ENCODE data around the gene ZNF75A. TPM values are rescaled to one million over a fixed set of nuclear protein-coding genes. Genes with fewer than 3 reads are reported as not detected.

Gene ZNF75A
- total RNA-seq, 5 donors from 2014 or later (not counting 1 experiment from before 2014, with no cell fraction given): 46.0 to 68.7 (median 60.3) TPM

GRCh38 chr16:3274947-3275346 is 30.4 kb upstream of the ZNF75A start:
- H3K36me3 ChIP-seq (ENCODE audit: control insufficient read depth in 2 of 2, extremely low read depth in 1 of 2, insufficient read depth in 1 of 2, low read length in 1 of 2): no peaks in the 10 kb centered on the region
- Mint-ChIP-seq H3K4me1 (peaks cover 0 to 1% (median 0%) of the 10 kb centered on the region in 3 donors), H3K27ac (no peak overlapping the region), H3K27me3 (no peaks in the 10 kb centered on the region), H3K4me3 (no peak overlapping the region), H3K9me3 (peaks cover 0 to 11% (median 6%) of the 10 kb centered on the region in 3 donors), H3K36me3 (no peaks in the 10 kb centered on the region)
- H3K27me3 ChIP-seq (replicated peaks in 1 of 2; ENCODE audit: control insufficient read depth in 2 of 2, extremely low read depth in 1 of 2, insufficient read depth in 2 of 2, low read length in 1 of 2): peaks cover 0 to 7% of the 10 kb centered on the region in 2 experiments
- H3K4me3 ChIP-seq (ENCODE audit: control insufficient read depth in 1 of 2, extremely low read depth in 1 of 2, low read length in 1 of 2): no peak overlapping the region
- H3K27ac ChIP-seq (ENCODE audit: low read length): no peak overlapping the region
- ChIA-PET CTCF (no interaction called here), POLR2A (no interaction called here)
- H3K4me1 ChIP-seq (ENCODE audit: control insufficient read depth in 1 of 2, extremely low read depth in 1 of 2, insufficient read depth in 2 of 2, low read length in 2 of 2): no peaks in the 10 kb centered on the region
- no peak for ATAC-seq (replicated peaks in 1 of 4)
- no peak for DNase-seq
- no peaks in the 10 kb centered on the region for H3K9me3 ChIP-seq

GRCh38 chr16:3276679-3277078 is 28.6 kb upstream of the ZNF75A start:
- H3K27me3 ChIP-seq (replicated peaks in 1 of 2; ENCODE audit: control insufficient read depth in 2 of 2, extremely low read depth in 1 of 2, insufficient read depth in 2 of 2, low read length in 1 of 2): peaks cover 0 to 13% of the 10 kb centered on the region in 2 experiments
- ATAC-seq (replicated peaks in 1 of 4) (no peak), DNase-seq (no peak)
- H3K4me1 ChIP-seq (ENCODE audit: control insufficient read depth in 1 of 2, extremely low read depth in 1 of 2, insufficient read depth in 2 of 2, low read length in 2 of 2): peaks cover 0 to 2% of the 10 kb centered on the region in 2 experiments
- CTCF ChIA-PET: no interaction called here
- H3K4me3 ChIP-seq (ENCODE audit: control insufficient read depth in 1 of 2, extremely low read depth in 1 of 2, low read length in 1 of 2): no peak overlapping the region
- POLR2A ChIA-PET: interaction anchor here in 1 of 2 donors (0.6 kb wide), 1 partner anchor 12 kb away, joined by 3 read pairs; no protein-coding TSS in a partner anchor
- H3K27ac ChIP-seq (ENCODE audit: low read length): no peak overlapping the region
- 72% methylated on average over 2 of the region's 5 CpGs for WGBS (ENCODE audit: insufficient coverage)
- no peaks in the 10 kb centered on the region for H3K9me3 ChIP-seq
- no peaks in the 10 kb centered on the region for H3K36me3 ChIP-seq (ENCODE audit: control insufficient read depth in 2 of 2, extremely low read depth in 1 of 2, insufficient read depth in 1 of 2, low read length in 1 of 2)
- H3K27ac Mint-ChIP-seq: no peak overlapping the region
- H3K9me3 Mint-ChIP-seq: peaks cover 0 to 11% (median 6%) of the 10 kb centered on the region in 3 donors
- no peak overlapping the region for H3K4me3 Mint-ChIP-seq
- H3K4me1 Mint-ChIP-seq: peaks cover 0 to 4% (median 0%) of the 10 kb centered on the region in 3 donors
- H3K36me3 Mint-ChIP-seq: no peaks in the 10 kb centered on the region
- peaks cover 0 to 1% of the 10 kb centered on the region in 2 donors for H3K27me3 Mint-ChIP-seq

- H3K27me3 ChIP-seq (replicated peaks in 1 of 2; ENCODE audit: control insufficient read depth in 2 of 2, extremely low read depth in 1 of 2, insufficient read depth in 2 of 2, low read length in 1 of 2): peaks cover 0 to 13% of the 10 kb centered on the region in 2 experiments
- H3K4me3 Mint-ChIP-seq: peak overlapping the region; percentile 28 to 93 (median 85)
- ATAC-seq (replicated peaks in 1 of 4) (no peak), DNase-seq (no peak)
- peaks cover 0 to 4% (median 1%) of the 10 kb centered on the region in 3 donors for H3K9me3 Mint-ChIP-seq
- H3K36me3 Mint-ChIP-seq: peaks cover 20% of the 10 kb centered on the region
- H3K9me3 ChIP-seq: no peaks in the 10 kb centered on the region
- peaks cover 12 to 32% of the 10 kb centered on the region in 2 experiments for H3K4me1 ChIP-seq (ENCODE audit: control insufficient read depth in 1 of 2, extremely low read depth in 1 of 2, insufficient read depth in 2 of 2, low read length in 2 of 2)
- 93% methylated on average over 4 of the region's 6 CpGs for WGBS (ENCODE audit: insufficient coverage)
- peaks cover 3 to 9% of the 10 kb centered on the region in 2 donors for H3K36me3 ChIP-seq (ENCODE audit: control insufficient read depth in 2 of 2, extremely low read depth in 1 of 2, insufficient read depth in 1 of 2, low read length in 1 of 2)
- H3K27me3 Mint-ChIP-seq: peaks cover 0 to 1% of the 10 kb centered on the region in 2 donors
- H3K27ac Mint-ChIP-seq: no peak overlapping the region
- ChIA-PET CTCF (no interaction called here), POLR2A (no interaction called here)
- H3K27ac ChIP-seq (ENCODE audit: low read length): no peak overlapping the region
- H3K4me1 Mint-ChIP-seq: peaks cover 30 to 41% (median 32%) of the 10 kb centered on the region in 3 donors
- H3K4me3 ChIP-seq (ENCODE audit: control insufficient read depth in 1 of 2, extremely low read depth in 1 of 2, low read length in 1 of 2): no peak overlapping the region
Measured at GRCh38 chr16:3281222-3281820, 24.0 kb upstream of the ZNF75A start.

- DNase-seq: peak in 1 of 35 experiments; percentile 24
Measured at GRCh38 chr16:3282103-3282729, 23.1 kb upstream of the ZNF75A start.

DNA sequence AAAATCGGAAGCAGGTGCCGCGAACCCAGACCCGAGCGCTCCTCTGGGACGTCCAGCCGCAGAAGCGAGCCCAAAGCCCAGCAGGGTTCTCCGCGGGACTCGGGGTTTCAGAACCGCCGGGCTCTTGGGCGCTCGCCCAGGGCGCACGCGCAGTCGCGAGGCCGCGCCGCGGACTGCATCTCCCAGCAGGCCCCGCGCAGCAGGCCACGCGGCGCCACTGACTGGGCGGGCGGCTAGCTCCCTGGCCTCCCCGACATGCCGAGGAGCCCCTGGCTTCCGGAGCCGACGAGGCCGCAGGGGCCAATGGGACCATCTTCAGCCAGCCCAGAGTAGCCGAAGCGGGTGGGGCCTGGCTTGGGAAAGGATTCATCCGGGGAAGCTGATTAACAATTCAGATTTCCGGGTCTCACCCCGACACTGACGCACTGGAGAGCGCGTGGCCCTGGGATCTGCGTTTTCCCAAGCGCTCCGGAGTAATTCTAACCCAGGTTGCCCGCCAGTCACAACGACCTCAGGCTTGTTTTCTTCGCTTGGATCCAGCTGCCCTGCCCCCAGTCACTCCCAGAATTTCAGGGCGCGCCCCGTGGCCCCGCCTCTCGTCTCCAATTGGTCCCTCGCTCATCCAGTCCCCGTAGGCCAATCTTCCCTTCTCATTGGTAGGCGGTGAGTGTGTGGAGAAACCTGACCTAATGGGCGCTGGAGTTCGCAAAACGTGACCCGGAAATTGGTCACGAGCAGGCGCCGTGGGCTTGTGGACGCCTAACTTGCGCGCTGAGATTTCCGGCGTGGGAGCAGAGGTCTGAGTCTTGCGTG is 22.4 kb upstream of the ZNF75A start, which contains the start of gene ZNF263:
TSS of gene ZNF263 (plus strand) at position 762 of the 813 bp plus-strand sequence. CDS start 328 bp downstream, outside the sequence.
- peak within 1 kb of the TSS; percentile 85 to 95 (median 93) for H3K4me3 Mint-ChIP-seq
- peak within 1 kb of the TSS; percentile 80 to 96 for H3K4me3 ChIP-seq (ENCODE audit: control insufficient read depth in 1 of 2, extremely low read depth in 1 of 2, low read length in 1 of 2)

More at GRCh38 chr16:3282103-3282729, 23.1 kb upstream of the ZNF75A start:
- peaks cover 12 to 32% of the 10 kb centered on the region in 2 experiments for H3K4me1 ChIP-seq (ENCODE audit: control insufficient read depth in 1 of 2, extremely low read depth in 1 of 2, insufficient read depth in 2 of 2, low read length in 2 of 2)
- CTCF ChIA-PET: interaction anchor here in 1 of 2 donors (0.6 to 0.8 kb wide), 3 partner anchors 12 to 152 kb away, joined by 3 to 7 read pairs (median 4); partner anchors contain the start of genes ZNF174 and ZSCAN32
- peaks cover 32 to 44% (median 35%) of the 10 kb centered on the region in 3 donors for H3K4me1 Mint-ChIP-seq
- peaks cover 29% of the 10 kb centered on the region for H3K36me3 Mint-ChIP-seq
- H3K27ac ChIP-seq (ENCODE audit: low read length): peak overlapping the region; percentile 30
- peak overlapping the region; percentile 85 to 95 (median 93) for H3K4me3 Mint-ChIP-seq
- H3K9me3 Mint-ChIP-seq: peaks cover 0 to 5% (median 0%) of the 10 kb centered on the region in 3 donors
- peaks cover 0 to 13% of the 10 kb centered on the region in 2 experiments for H3K27me3 ChIP-seq (replicated peaks in 1 of 2; ENCODE audit: control insufficient read depth in 2 of 2, extremely low read depth in 1 of 2, insufficient read depth in 2 of 2, low read length in 1 of 2)
- peak overlapping the region; percentile 80 to 96 for H3K4me3 ChIP-seq (ENCODE audit: control insufficient read depth in 1 of 2, extremely low read depth in 1 of 2, low read length in 1 of 2)
- WGBS (ENCODE audit: insufficient coverage): 1% methylated on average over 22 of the region's 29 CpGs
- H3K36me3 ChIP-seq (ENCODE audit: control insufficient read depth in 2 of 2, extremely low read depth in 1 of 2, insufficient read depth in 1 of 2, low read length in 1 of 2): peaks cover 9 to 16% of the 10 kb centered on the region in 2 donors
- H3K27me3 Mint-ChIP-seq: peaks cover 0 to 1% of the 10 kb centered on the region in 2 donors
- POLR2A ChIA-PET: interaction anchor here (0.6 to 1.1 kb wide), 3 partner anchors 17 to 214 kb away, joined by 4 to 5 read pairs (median 4); no protein-coding TSS in a partner anchor
- H3K27ac Mint-ChIP-seq: peak overlapping the region; percentile 97 to 98
- H3K9me3 ChIP-seq: peaks cover 3% of the 10 kb centered on the region
- ATAC-seq (replicated peaks in 1 of 4): peak; percentile 13 to 29 (median 20)

More for the DNA sequence above, 22.4 kb upstream of the ZNF75A start, which contains the start of gene ZNF263:
- DNase-seq: peak; percentile 82 to 96 (median 91)
- peaks cover 0 to 9% (median 4%) of the 10 kb centered on the region in 3 donors for H3K9me3 Mint-ChIP-seq
- WGBS (ENCODE audit: insufficient coverage): under 1% methylated on average over 64 of the region's 72 CpGs
- ATAC-seq (replicated peaks in 1 of 4): peak; percentile 89 to 92 (median 90)
- Histone ChIP-seq H3K27me3 (replicated peaks in 1 of 2; ENCODE audit: control insufficient read depth in 2 of 2, extremely low read depth in 1 of 2, insufficient read depth in 2 of 2, low read length in 1 of 2) (peaks cover 0 to 13% of the 10 kb centered on the region in 2 experiments), H3K27ac (ENCODE audit: low read length) (peak within 1 kb of the TSS; percentile 97), H3K9me3 (peaks cover 7% of the 10 kb centered on the region), H3K36me3 (ENCODE audit: control insufficient read depth in 2 of 2, extremely low read depth in 1 of 2, insufficient read depth in 1 of 2, low read length in 1 of 2) (peaks cover 9 to 19% of the 10 kb centered on the region in 2 donors), H3K4me1 (ENCODE audit: control insufficient read depth in 1 of 2, extremely low read depth in 1 of 2, insufficient read depth in 2 of 2, low read length in 2 of 2) (peaks cover 12 to 32% of the 10 kb centered on the region in 2 experiments)
- peaks cover 32 to 44% (median 35%) of the 10 kb centered on the region in 3 donors for H3K4me1 Mint-ChIP-seq
- ChIA-PET POLR2A (interaction anchor here (0.6 to 1.1 kb wide), 3 partner anchors 18 to 213 kb away, joined by 4 to 5 read pairs (median 4); no protein-coding TSS in a partner anchor), CTCF (interaction anchor here in 1 of 2 donors (0.6 to 0.8 kb wide), 3 partner anchors 13 to 153 kb away, joined by 3 to 7 read pairs (median 4); partner anchors contain the start of genes ZNF174 and ZSCAN32)
- H3K27ac Mint-ChIP-seq: peak within 1 kb of the TSS; percentile 97 to 98
- peaks cover 0 to 1% of the 10 kb centered on the region in 2 donors for H3K27me3 Mint-ChIP-seq
- H3K36me3 Mint-ChIP-seq: peaks cover 35% of the 10 kb centered on the region

All from T-cell (primary cell).